Heart left ventricle (tissue), 16 donors: ENCODE results near the gene RBMS1. TPM values are rescaled to one million over a fixed set of nuclear protein-coding genes. Genes with fewer than 3 reads are reported as not detected.

Experiments used
- ATAC-seq, 4 donors: fragments of 200-7000 bp; cut with Tn5 transposase; one replicate each; pipeline ENCODE4 v1.9.1; 2020 to 2022; ENCODE audit warnings: moderate library complexity in 4 of 4, mild to moderate bottlenecking in 3 of 4, moderate number of reproducible peaks in 1 of 4
- DNase-seq, 5 donors: peaks; one replicate each; pipeline ENCODE4 v3.0.0-alpha.2; 2020
- H3K27ac ChIP-seq, 12 donors: fragments of 200-600 bp; sonication (generic) in 4 of 12; one replicate each; pipeline versions ENCODE4 v1.5.0 to v1.8.0; 2016 to 2022; ENCODE audit warnings: mild to moderate bottlenecking in 2 of 12
- H3K27me3 ChIP-seq, 9 donors: fragments of 200-600 bp; sonication (generic) in 2 of 9; one replicate each; pipeline versions ENCODE4 v1.5.1 to v1.8.0; 2016 to 2022; ENCODE audit warnings: mild to moderate bottlenecking in 3 of 9
- H3K36me3 ChIP-seq, 9 donors: fragments of 200-600 bp; sonication (generic) in 2 of 9; one replicate each; pipeline versions ENCODE4 v1.5.0 to v1.8.0; 2018 to 2022; ENCODE audit warnings: mild to moderate bottlenecking in 2 of 9
- H3K4me1 ChIP-seq, 12 donors: fragments of 200-600 bp; sonication (generic) in 4 of 12; one replicate each; pipeline versions ENCODE4 v1.5.0 to v1.8.0; 2016 to 2022; ENCODE audit warnings: mild to moderate bottlenecking in 3 of 12
- H3K4me3 ChIP-seq, 12 donors: fragments of 200-600 bp; sonication (generic) in 4 of 12; one replicate each; pipeline versions ENCODE4 v1.5.0 to v1.8.0; 2017 to 2022; ENCODE audit warnings: mild to moderate bottlenecking in 9 of 12, moderate library complexity in 4 of 12
- H3K9me3 ChIP-seq, 12 donors: fragments of 200-600 bp; sonication (generic) in 4 of 12; one replicate each; pipeline versions ENCODE4 v1.5.0 to v1.8.0; 2016 to 2022; ENCODE audit warnings: mild to moderate bottlenecking in 1 of 12
- CTCF ChIP-seq, 12 donors: fragments of 200-600 bp; sonication (generic) in 4 of 12; IDR thresholded peaks; one replicate each; pipeline versions ENCODE4 v1.5.0 to v1.8.0; 2018 to 2022; ENCODE audit warnings: antibody characterized with exemption in 12 of 12, mild to moderate bottlenecking in 5 of 12
- POLR2A ChIP-seq, 2 donors: fragments of 450-650 bp; IDR thresholded peaks; one replicate each; pipeline ENCODE4 v1.6.1; 2017; ENCODE audit warnings: antibody characterized with exemption in 2 of 2, mild to moderate bottlenecking in 2 of 2, moderate library complexity in 2 of 2
- WGBS, 4 donors: extraction: QIAGEN DNeasy Blood & Tissue Kit in 2 of 4; methylation state at CpG; one replicate each; pipeline versions ENCODE4 v1.1.5 to v1.1.7; 2013 to 2018; 5-methylcytosine and 5-hydroxymethylcytosine counted together
- intact Hi-C, 10 donors: fragments of 100-400 bp; cut with DNase I; formaldehyde crosslinking; loops; one replicate each; pipeline versions ENCODE4 v1.11.1 to v1.14.2; 2022
- polyA plus RNA-seq, 2 donors: library from polyadenylated mRNA; stranded (reverse); fragments of 200-250 nt; gene quantifications; one replicate each; pipeline ENCODE4 v1.2.3, GENCODE V29; 2013
- total RNA-seq, 9 donors: library from RNA; depleted of rRNA in 2 of 9; stranded (reverse); fragments of >200 nt in 2 of 9; fragmentation: NEBNext Ultra II Directional in 3 of 9; extraction: Animal tissue kit (Norgen Biotek cat#: 25700) in 3 of 9; gene quantifications; one replicate each; pipeline versions ENCODE4 v1.1.0 to v1.2.4, GENCODE V29; 2016 to 2023
- donor health status: ischemic (EF 13 %, LVEDD 7.1; RV severe dilation, severe dysfunction).
- donor health status: healthy with polysubstance abuse.
- donor health status: DM: no; HTN: yes; CAD: no.
- donor health status: DM: no; HTN: no; CAD: no.
- donor health status: ischemic (EF 25% LVEDD 6.9; RV normal size, moderate dysfunction).
- donor health status: ischemic (EF 25% LVEDD 5.7; RV mildly dilated, moderate dysfunction).
- donor health status: healthy.
- donor health status: DM: yes; HTN: yes; CAD: no.
- donor health status: ischemic (EF 35%, LVEDD 5.7; RV mildly dilated, moderate dysfunction).
- donor health status: nonischemic (EF 11% LVEDD 7.7; RV severe dilation, severe dysfunction).
- donor health status: DM: yes; HTN: yes; CAD: no.
- donor health status: PGD.
- donor health status: ischemic (EF 29% LVEDD 5.4; RV normal size, mild dysfunction).
- donor health status: nonischemic (EF 23%, LVEDD 6.1; RV moderate dilation, normal function).

The RBMS1 gene
- total and polyA plus RNA-seq, 11 donors: 32.4 to 102 (median 52.6) TPM

DNA sequence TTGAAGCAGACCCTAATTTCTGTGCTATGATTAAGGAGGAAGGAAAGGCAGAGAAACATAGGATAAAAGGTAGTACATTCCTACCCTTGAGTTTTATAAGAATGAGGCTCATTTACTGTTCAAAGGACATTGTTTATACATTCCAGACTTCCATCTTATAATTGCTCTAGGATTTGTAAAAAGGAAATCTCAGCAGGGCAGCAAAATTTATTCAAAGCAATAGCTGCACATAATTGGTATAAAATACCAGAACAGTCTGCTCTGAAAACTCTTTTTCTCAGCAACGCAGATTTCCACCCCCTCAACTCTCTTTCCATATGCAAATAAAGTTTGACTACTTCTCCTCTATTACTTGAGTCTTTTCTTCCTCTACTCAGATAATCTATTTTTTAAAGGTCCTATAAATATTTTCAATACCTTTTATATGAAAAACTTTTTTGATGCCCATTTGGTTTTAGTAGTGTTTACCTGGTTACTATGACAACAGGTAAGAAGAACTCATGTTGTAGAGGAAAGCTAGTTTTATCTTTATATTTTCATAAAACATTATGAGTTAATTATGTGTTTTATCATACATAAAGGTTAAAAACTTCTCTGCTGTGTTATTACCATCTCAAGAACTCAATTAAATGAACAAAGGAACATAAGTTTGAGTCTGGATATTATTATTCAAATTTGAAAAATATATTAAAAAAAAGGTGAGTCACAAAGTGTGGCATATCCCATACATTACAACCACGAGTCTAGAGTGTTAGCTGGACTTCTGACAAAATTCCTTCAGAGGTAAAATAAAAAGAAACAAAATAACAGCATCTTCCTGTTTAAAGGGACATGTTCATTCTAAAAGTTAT lies 19.9 kb downstream of the RBMS1 start:
- Histone ChIP-seq H3K36me3 (no peaks in the 10 kb centered on the region), H3K4me1 (peaks cover 0 to 76% (median 54%) of the 10 kb centered on the region in 12 donors), H3K4me3 (no peak overlapping the region), H3K27me3 (no peaks in the 10 kb centered on the region), H3K9me3 (no peaks in the 10 kb centered on the region), H3K27ac (peak overlapping the region in 2 of 12 donors; percentile 50 to 67)
- DNase-seq (no peak), ATAC-seq (no peak)
- TF ChIP-seq CTCF (IDR thresholded peaks at IDR 0.05) (no peak), POLR2A (IDR thresholded peaks at IDR 0.05) (no peak)
- WGBS, 4 donors: 44 to 49% (median 47%) methylated on average over 2 of the region's 2 CpGs
- intact Hi-C loops: no loop called here

DNA sequence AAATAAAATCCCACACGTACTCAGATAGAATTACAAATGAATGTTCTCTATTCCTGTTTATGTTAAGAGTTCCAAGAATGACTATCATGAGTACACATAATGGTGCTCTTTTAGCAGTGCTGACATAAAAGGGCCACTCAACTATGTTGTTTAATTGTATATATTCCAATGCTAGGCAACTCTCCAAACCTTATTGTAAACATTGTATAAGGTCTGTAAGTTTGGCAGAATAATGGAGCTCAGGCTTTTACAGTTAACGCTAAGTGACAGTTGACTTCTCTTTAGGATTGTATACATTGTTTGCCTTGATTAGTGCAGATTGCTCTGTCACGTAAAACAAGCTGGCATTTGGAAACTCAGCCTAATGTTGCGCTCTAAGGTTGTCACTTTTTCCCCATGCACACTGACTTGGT lies 20.8 kb downstream of the RBMS1 start:
- H3K36me3 ChIP-seq: no peaks in the 10 kb centered on the region
- no peak overlapping the region for H3K4me3 ChIP-seq
- intact Hi-C loops: no loop called here
- no peaks in the 10 kb centered on the region for H3K27me3 ChIP-seq
- no peaks in the 10 kb centered on the region for H3K9me3 ChIP-seq
- WGBS, 4 donors: 52 to 61% (median 57%) methylated on average over 4 of the region's 4 CpGs
- H3K4me1 ChIP-seq: peaks cover 0 to 73% (median 56%) of the 10 kb centered on the region in 12 donors
- no peak for ATAC-seq
- DNase-seq: no peak
- H3K27ac ChIP-seq: peak overlapping the region in 4 of 12 donors; percentile 11 to 67 (median 43)
- TF ChIP-seq CTCF (IDR thresholded peaks at IDR 0.05) (no peak), POLR2A (IDR thresholded peaks at IDR 0.05) (no peak)

DNA sequence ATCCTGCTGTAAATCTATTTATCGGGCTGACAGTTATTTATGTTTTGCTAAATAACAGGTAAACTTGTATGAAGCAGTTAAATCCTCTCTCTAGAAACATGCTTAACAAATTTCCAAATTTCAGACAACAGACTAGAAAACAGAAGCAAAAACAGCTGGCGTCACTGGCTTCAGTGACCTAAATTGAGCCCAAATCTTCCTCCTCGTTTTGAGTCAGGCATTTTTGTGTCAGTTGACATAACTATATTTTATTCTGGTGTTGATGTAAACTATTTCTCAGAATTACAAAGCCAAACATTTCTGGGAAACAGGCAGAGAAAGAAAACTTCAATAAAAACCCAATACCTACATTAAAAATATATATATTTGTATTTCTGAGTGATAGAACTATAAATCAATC lies 21.7 kb downstream of the RBMS1 start:
- DNase-seq (no peak), ATAC-seq (peak in 1 of 4 donors; percentile 30)
- Histone ChIP-seq H3K4me3 (no peak overlapping the region), H3K4me1 (peaks cover 0 to 79% (median 58%) of the 10 kb centered on the region in 12 donors), H3K27ac (peak overlapping the region in 6 of 12 donors; percentile 36 to 67 (median 46)), H3K9me3 (no peaks in the 10 kb centered on the region), H3K36me3 (no peaks in the 10 kb centered on the region), H3K27me3 (no peaks in the 10 kb centered on the region)
- TF ChIP-seq CTCF (IDR thresholded peaks at IDR 0.05): no peak
- intact Hi-C loops: no loop called here
- 53 to 60% (median 57%) methylated on average over 3 of the region's 3 CpGs for WGBS, 4 donors

DNA sequence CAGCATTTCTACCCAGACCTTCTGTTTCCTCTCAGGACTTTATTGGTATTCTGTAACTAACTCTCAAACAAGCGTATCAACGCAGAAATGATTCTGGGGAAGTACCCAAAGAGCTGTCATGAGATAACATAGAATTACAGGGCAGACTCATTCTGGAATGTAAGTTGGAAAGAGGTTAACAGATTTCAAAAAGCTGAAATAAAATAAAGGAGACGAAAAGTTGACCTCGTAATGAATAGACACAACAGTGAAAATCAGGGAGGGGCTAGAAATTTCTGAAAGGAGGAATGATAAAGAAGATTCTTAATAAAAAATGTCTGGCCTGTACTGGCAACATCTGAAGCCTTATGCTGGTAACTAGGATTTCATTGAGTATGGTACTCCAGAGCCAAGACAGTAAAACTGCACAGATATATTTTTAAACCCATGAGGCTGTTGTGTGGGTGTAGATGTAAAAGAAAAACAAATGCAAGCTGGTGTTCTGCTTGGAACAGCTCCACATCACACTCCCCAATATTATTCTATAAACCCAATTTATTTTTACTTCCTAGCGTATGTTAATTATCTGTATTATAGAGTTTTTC lies 23.9 kb downstream of the RBMS1 start:
- Histone ChIP-seq H3K36me3 (no peaks in the 10 kb centered on the region), H3K27me3 (no peaks in the 10 kb centered on the region), H3K4me3 (no peak overlapping the region), H3K27ac (peak overlapping the region in 7 of 12 donors; percentile 18 to 70 (median 26)), H3K9me3 (no peaks in the 10 kb centered on the region), H3K4me1 (peaks cover 0 to 93% (median 68%) of the 10 kb centered on the region in 12 donors)
- no peak for TF ChIP-seq POLR2A (IDR thresholded peaks at IDR 0.05)
- no peak for TF ChIP-seq CTCF (IDR thresholded peaks at IDR 0.05)
- WGBS, 4 donors: 45 to 62% (median 53%) methylated on average over 5 of the region's 5 CpGs
- intact Hi-C loops: no loop called here
- ATAC-seq (peak in 3 of 4 donors; percentile 45 to 57 (median 46)), DNase-seq (no peak)
